HEK293T (cell line): ENCODE measurements around the gene PRKCZ.

ENCODE experiments used
- CTCF ChIA-PET: fragments of 350-600 bp; formaldehyde crosslinking; extraction: SDS; loops from one replicate; lab custom pipeline; 2021; ENCODE audit warnings: antibody characterized with exemption, inconsistent platforms; lab: Yijun Ruan, JAX
- POLR2A ChIA-PET: fragments of 350-600 bp; formaldehyde crosslinking; extraction: SDS; loops from one replicate; lab custom pipeline; 2020; ENCODE audit warnings: antibody characterized with exemption, inconsistent platforms; lab: Yijun Ruan, JAX
- DNase-seq: peaks from one replicate; pipeline ENCODE4 v3.0.0; 2012; ENCODE audit warnings: mixed read lengths; ENCODE audit errors: extremely low spot score
- ARNT ChIP-seq: fragments of 450-650 bp; IDR thresholded peaks from 2 replicates; pipeline ENCODE4 v1.6.1; 2017; ENCODE audit warnings: mild to moderate bottlenecking
- BHLHE40 ChIP-seq: fragments of 450-650 bp; IDR thresholded peaks from 2 replicates; pipeline ENCODE4 v1.6.1; 2016; ENCODE audit warnings: mild to moderate bottlenecking, moderate library complexity, borderline replicate concordance
- CTBP1 ChIP-seq: fragments of 450-650 bp; IDR thresholded peaks from 2 replicates; pipeline ENCODE4 v1.6.1; 2016; ENCODE audit warnings: borderline replicate concordance
- ELF4 ChIP-seq: fragments of 450-650 bp; IDR thresholded peaks from 2 replicates; pipeline ENCODE4 v1.6.1; 2017; ENCODE audit warnings: antibody characterized with exemption
- FOXA1 ChIP-seq: fragments of 450-650 bp; IDR thresholded peaks from 2 replicates; pipeline ENCODE4 v1.6.1; 2016; ENCODE audit warnings: mild to moderate bottlenecking
- FOXK2 ChIP-seq: fragments of 450-650 bp; IDR thresholded peaks from 2 replicates; pipeline ENCODE4 v1.6.1; 2016; ENCODE audit warnings: mild to moderate bottlenecking
- FOXM1 ChIP-seq: fragments of 450-650 bp; IDR thresholded peaks from 2 replicates; pipeline ENCODE4 v1.6.1; 2017; ENCODE audit warnings: mild to moderate bottlenecking, borderline replicate concordance
- HDGF ChIP-seq: fragments of 450-650 bp; IDR thresholded peaks from 2 replicates; pipeline ENCODE4 v1.6.1; 2017; ENCODE audit warnings: antibody characterized with exemption, borderline replicate concordance
- L3MBTL2 ChIP-seq: fragments of 450-650 bp; conservative IDR thresholded peaks from 2 replicates; pipeline ENCODE4 v1.6.1; 2016; ENCODE audit warnings: mild to moderate bottlenecking
- LEF1 ChIP-seq: fragments of 450-650 bp; IDR thresholded peaks from 2 replicates; pipeline ENCODE4 v1.6.1; 2017; ENCODE audit warnings: mild to moderate bottlenecking, borderline replicate concordance
- NFRKB ChIP-seq: fragments of 450-650 bp; IDR thresholded peaks from 2 replicates; pipeline ENCODE4 v1.6.1; 2016; ENCODE audit warnings: mild to moderate bottlenecking, moderate library complexity
- SP1 ChIP-seq: fragments of 450-650 bp; IDR thresholded peaks from 2 replicates; pipeline ENCODE4 v1.6.1; 2017
- SUZ12 ChIP-seq: fragments of 450-650 bp; IDR thresholded peaks from 2 replicates; pipeline ENCODE4 v1.6.1; 2016; ENCODE audit warnings: mild to moderate bottlenecking
- TARDBP ChIP-seq: fragments of 450-650 bp; IDR thresholded peaks from 2 replicates; pipeline ENCODE4 v1.6.1; 2016
- ZNF384 ChIP-seq: fragments of 450-650 bp; IDR thresholded peaks from 2 replicates; pipeline ENCODE4 v1.6.1; 2016
- TF ChIP-seq, protein P1 (sequence below): fragments of 450-650 bp; IDR thresholded peaks from 2 replicates; pipeline ENCODE4 v1.6.1; 2016

Gene PRKCZ

DNA sequence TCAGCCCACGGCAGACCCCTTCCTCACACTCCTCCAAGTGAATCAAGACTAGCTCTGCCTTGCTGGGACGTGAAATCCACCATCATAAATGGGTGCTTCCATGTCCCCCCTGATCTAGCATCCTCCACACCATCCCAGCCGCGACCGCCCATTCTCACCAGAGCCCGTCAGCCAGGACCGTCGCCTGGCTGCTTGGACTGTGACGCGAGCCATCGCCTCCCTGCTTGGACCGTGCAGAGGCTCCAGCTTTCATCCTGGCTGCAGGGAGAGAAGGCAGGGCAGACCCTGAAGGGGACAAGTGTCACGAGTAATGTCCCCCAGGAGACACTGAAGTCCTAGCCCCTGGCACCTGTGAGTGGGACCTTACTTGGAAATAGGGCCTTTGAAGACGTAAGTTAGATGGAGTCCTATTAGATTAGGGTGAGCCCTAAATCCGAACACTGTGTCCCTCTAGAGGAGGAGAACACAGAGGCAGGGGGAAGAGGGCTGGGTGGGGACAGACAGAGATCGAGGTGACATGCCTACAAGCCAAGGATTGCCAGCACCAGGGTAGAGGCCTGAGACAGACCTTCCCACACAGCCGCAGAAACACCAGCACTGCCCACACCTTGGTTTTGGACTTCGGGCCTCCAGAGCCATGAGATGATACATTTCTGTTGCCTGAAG is 12.8 kb upstream of the PRKCZ start:
- no peak for TF ChIP-seq SP1
- no peak for TF ChIP-seq NFRKB
- no peak for TF ChIP-seq ZNF384
- no peak for TF ChIP-seq FOXK2
- no peak for TF ChIP-seq HDGF
- no peak for TF ChIP-seq L3MBTL2
- TF ChIP-seq FOXM1 = no peak
- no peak for TF ChIP-seq ELF4
- TF ChIP-seq BHLHE40 = no peak
- TF ChIP-seq SUZ12 = no peak
- TF ChIP-seq, protein P1, sequence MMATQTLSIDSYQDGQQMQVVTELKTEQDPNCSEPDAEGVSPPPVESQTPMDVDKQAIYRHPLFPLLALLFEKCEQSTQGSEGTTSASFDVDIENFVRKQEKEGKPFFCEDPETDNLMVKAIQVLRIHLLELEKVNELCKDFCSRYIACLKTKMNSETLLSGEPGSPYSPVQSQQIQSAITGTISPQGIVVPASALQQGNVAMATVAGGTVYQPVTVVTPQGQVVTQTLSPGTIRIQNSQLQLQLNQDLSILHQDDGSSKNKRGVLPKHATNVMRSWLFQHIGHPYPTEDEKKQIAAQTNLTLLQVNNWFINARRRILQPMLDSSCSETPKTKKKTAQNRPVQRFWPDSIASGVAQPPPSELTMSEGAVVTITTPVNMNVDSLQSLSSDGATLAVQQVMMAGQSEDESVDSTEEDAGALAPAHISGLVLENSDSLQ = no peak
- TF ChIP-seq TARDBP = no peak
- no peak for TF ChIP-seq ARNT
- TF ChIP-seq LEF1 = no peak
- TF ChIP-seq FOXA1 = no peak
- no peak for TF ChIP-seq CTBP1
- CTCF ChIA-PET = no interaction called here
- POLR2A ChIA-PET = no interaction called here
- no peak for DNase-seq

DNA sequence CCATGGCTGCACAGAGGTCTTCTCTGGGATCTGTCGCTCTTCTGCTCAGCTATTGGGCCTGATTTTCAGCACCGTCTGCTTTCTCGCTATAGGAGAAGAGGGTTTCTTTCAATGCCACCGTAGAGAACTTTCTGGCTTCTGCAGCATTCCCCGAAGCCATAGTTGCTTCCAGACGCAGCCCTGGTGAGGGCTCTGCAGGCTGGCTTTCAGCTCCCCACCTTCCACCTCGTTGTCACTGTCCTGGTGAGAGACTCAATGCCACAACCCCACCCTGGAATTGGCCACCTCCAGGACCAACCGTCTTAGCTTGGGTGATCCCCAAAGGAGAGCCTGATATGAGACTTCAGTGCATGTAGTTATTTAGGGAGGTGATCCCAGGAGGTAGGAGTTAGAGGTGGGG is 12.0 kb upstream of the PRKCZ start:
- POLR2A ChIA-PET = no interaction called here
- TF ChIP-seq L3MBTL2 (no peak), FOXM1 (no peak), HDGF (no peak), BHLHE40 (no peak), FOXK2 (no peak), NFRKB (no peak), SUZ12 (no peak), TARDBP (no peak), ARNT (no peak), LEF1 (no peak), FOXA1 (no peak), ELF4 (no peak), SP1 (no peak), CTBP1 (no peak), ZNF384 (no peak)
- TF ChIP-seq, protein P1 = no peak
- CTCF ChIA-PET = no interaction called here
- no peak for DNase-seq

DNA sequence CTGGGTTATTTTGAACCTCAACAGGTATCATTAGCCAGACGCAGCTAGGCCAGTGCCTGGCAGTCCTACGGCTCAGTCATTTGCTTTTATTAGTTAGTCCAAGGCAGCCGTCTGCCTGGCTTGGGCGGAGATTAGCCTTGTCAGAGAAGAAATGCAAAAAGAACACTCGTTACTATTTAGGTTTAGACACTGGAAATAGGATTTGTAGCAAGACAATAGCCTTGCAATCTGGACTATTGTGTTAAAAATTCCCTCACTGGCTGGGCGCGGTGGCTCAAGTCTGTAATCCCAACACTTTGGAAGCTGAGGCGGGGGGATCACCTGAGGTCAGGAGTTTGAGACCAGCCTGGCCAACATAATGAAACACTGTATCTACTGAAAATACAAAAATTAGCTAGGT is 11.0 kb upstream of the PRKCZ start:
- no peak for DNase-seq
- CTCF ChIA-PET = interaction anchor here (0.6 kb wide), 1 partner anchor 92 kb away, joined by 3 read pairs; no protein-coding TSS in a partner anchor
- TF ChIP-seq L3MBTL2 = no peak
- TF ChIP-seq LEF1 = no peak
- no peak for TF ChIP-seq ARNT
- no peak for TF ChIP-seq CTBP1
- no peak for TF ChIP-seq TARDBP
- TF ChIP-seq FOXK2 = no peak
- no peak for TF ChIP-seq NFRKB
- TF ChIP-seq, protein P1 = no peak
- TF ChIP-seq SUZ12 = no peak
- no peak for TF ChIP-seq ZNF384
- TF ChIP-seq SP1 = no peak
- no peak for TF ChIP-seq HDGF
- TF ChIP-seq BHLHE40 = no peak
- no peak for TF ChIP-seq FOXA1
- no peak for TF ChIP-seq ELF4
- no peak for TF ChIP-seq FOXM1
- POLR2A ChIA-PET = no interaction called here

DNA sequence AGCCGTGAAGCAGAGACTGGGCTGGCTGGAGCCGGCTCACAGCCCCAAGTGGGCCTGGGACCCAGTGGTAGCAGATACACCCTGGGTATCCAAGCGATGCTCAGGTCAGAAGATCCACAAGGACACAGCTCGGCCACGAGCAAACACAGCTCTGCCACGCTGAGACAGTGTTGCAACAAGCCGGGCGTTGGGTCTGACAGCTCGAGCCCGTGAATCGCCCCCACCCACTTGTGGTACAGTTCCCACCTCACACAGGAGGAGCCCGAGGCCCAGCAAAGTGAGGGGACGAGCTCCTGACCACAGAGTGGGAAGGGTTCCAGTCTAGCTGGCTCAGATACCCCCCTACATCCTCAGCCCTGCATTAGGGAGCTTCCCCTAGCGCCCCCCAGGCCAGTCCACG is 8.9 kb upstream of the PRKCZ start:
- TF ChIP-seq FOXM1 = no peak
- no peak for TF ChIP-seq NFRKB
- TF ChIP-seq BHLHE40 = no peak
- no peak for TF ChIP-seq ELF4
- no peak for TF ChIP-seq ZNF384
- no peak for TF ChIP-seq FOXA1
- no peak for TF ChIP-seq L3MBTL2
- no peak for TF ChIP-seq SP1
- TF ChIP-seq FOXK2 = no peak
- no peak for TF ChIP-seq HDGF
- TF ChIP-seq, protein P1 = no peak
- TF ChIP-seq SUZ12 = no peak
- TF ChIP-seq LEF1 = no peak
- no peak for TF ChIP-seq CTBP1
- TF ChIP-seq ARNT = no peak
- TF ChIP-seq TARDBP = no peak
- CTCF ChIA-PET = interaction anchor here (1.0 kb wide), 1 partner anchor 81 kb away, joined by 3 read pairs; no protein-coding TSS in a partner anchor
- POLR2A ChIA-PET = no interaction called here
- no peak for DNase-seq

DNA sequence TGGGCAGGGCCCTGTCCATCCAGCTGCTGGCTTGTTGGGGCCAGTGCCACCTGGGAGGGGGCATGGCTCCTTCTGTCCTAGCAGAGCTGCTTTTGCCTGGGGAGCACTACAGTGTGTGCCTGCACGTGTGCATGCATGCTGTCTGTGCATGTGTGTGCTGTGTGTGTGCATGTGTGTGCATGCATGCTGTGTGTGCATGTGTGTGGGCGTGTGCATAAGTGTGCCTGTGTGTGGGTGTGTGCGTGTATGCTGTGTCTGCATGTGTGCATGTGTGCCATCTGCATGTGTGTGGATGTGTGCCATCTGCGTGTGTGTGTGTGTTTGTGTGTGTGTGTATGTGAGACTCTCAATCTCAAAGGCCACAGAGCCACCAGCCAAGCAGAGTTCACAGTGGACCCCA is 8.3 kb upstream of the PRKCZ start:
- POLR2A ChIA-PET = no interaction called here
- CTCF ChIA-PET = interaction anchor here (1.0 kb wide), 1 partner anchor 82 kb away, joined by 3 read pairs; no protein-coding TSS in a partner anchor
- DNase-seq = no peak
- TF ChIP-seq HDGF (no peak), NFRKB (no peak), ARNT (no peak), ZNF384 (no peak), BHLHE40 (no peak), ELF4 (no peak), SUZ12 (no peak)
